ENCODE data around the gene NUP37. TPM values are rescaled to one million over a fixed set of nuclear protein-coding genes. Genes with fewer than 3 reads are reported as not detected.

The NUP37 gene
- total RNA-seq, 2 donors from 2014 or later = 16.6 to 21.4 TPM

GRCh38 chr12:102063069-102063468 is 56.8 kb downstream of the NUP37 start:
- no peaks in the 10 kb centered on the region for H3K27me3 ChIP-seq (replicated peaks; ENCODE audit: insufficient read depth)
- H3K4me3 ChIP-seq = no peak overlapping the region
- no peak overlapping the region for H3K27ac ChIP-seq
- no peaks in the 10 kb centered on the region for H3K4me1 ChIP-seq (replicated peaks)
- no peaks in the 10 kb centered on the region for H3K9me3 ChIP-seq
- DNase-seq (ENCODE audit: low spot score) = no peak
- 98% methylated on average over 3 of the region's 3 CpGs for whole genome bisulfite sequencing
- no peak for TF ChIP-seq POLR2A (IDR thresholded peaks at IDR 0.05)
- no peak for TF ChIP-seq POLR2AphosphoS5 (IDR thresholded peaks at IDR 0.05)
- TF ChIP-seq, protein P1, sequence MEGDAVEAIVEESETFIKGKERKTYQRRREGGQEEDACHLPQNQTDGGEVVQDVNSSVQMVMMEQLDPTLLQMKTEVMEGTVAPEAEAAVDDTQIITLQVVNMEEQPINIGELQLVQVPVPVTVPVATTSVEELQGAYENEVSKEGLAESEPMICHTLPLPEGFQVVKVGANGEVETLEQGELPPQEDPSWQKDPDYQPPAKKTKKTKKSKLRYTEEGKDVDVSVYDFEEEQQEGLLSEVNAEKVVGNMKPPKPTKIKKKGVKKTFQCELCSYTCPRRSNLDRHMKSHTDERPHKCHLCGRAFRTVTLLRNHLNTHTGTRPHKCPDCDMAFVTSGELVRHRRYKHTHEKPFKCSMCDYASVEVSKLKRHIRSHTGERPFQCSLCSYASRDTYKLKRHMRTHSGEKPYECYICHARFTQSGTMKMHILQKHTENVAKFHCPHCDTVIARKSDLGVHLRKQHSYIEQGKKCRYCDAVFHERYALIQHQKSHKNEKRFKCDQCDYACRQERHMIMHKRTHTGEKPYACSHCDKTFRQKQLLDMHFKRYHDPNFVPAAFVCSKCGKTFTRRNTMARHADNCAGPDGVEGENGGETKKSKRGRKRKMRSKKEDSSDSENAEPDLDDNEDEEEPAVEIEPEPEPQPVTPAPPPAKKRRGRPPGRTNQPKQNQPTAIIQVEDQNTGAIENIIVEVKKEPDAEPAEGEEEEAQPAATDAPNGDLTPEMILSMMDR (IDR thresholded peaks at IDR 0.05) = no peak
- intact Hi-C loops (cut with DNase I) = loop anchor here (5.0 kb wide), 1 partner anchor 121 kb away; no protein-coding TSS in a partner anchor
- H3K36me3 ChIP-seq = no peaks in the 10 kb centered on the region

GRCh38 chr12:102062419-102062806 is 57.5 kb downstream of the NUP37 start:
- no peaks in the 10 kb centered on the region for H3K9me3 ChIP-seq
- DNase-seq (ENCODE audit: low spot score) = no peak
- no peaks in the 10 kb centered on the region for H3K36me3 ChIP-seq
- no peaks in the 10 kb centered on the region for H3K4me1 ChIP-seq (replicated peaks)
- H3K27me3 ChIP-seq (replicated peaks; ENCODE audit: insufficient read depth) = no peaks in the 10 kb centered on the region
- TF ChIP-seq POLR2AphosphoS5 (IDR thresholded peaks at IDR 0.05) = no peak
- TF ChIP-seq, protein P1 (IDR thresholded peaks at IDR 0.05) = no peak
- TF ChIP-seq POLR2A (IDR thresholded peaks at IDR 0.05) = no peak
- H3K4me3 ChIP-seq = no peak overlapping the region
- H3K27ac ChIP-seq = no peak overlapping the region
- WGBS = 84% methylated on average over 11 of the region's 11 CpGs
- intact Hi-C loops (cut with DNase I) = loop anchor here (5.0 kb wide), 1 partner anchor 120 kb away; no protein-coding TSS in a partner anchor

DNA sequence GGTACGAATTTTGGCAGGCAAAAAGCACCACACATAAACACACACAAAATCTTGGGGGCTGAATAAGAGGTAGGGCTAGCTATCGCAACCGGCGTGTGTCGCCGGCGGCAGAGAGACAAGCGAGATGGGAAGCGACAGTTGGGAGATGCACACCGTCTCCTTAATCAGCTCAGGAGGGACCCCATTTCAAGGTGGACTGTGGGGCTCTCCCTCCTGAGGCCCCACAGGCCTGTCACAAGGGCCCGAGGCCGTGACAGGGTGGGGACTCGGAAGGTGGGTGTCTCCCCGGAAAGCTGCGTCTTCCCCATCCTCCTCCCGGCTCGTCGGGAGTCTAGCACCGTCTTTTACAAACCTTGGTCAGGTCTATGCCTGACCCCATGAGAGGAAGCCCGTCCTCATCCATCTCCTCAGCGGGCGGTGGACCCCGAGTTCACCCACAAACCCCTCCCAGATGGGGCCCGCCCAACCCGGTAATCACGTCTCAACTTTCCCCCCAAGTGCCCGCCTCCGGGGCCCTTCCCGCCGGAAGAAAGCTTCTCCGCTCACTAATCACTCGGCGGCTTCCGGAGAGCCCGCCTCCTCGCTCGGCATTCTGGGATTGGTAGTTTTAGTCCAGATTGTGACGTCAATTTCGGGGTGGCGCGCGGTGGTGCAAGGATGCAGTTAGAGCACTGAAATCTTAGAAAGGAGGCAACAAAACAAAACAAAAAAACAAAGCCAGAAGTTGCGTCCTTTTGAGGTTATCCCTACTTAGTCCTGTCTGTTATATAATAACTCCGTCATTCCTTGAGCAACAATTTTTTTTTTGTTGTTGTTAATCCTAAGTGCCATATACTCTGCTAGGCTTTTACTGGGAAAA is 58.1 kb downstream of the NUP37 start, which contains the start of gene WASHC3:
WASHC3 (minus strand) TSS at position 432 of the 859 bp plus-strand sequence; CDS start at position 403, 29 bp downstream.
- Histone ChIP-seq H3K4me1 (replicated peaks) (no peaks in the 10 kb centered on the region), H3K27me3 (replicated peaks; ENCODE audit: insufficient read depth) (no peaks in the 10 kb centered on the region), H3K36me3 (no peaks in the 10 kb centered on the region), H3K4me3 (peak within 1 kb of the TSS; percentile 67 to 92), H3K9me3 (no peaks in the 10 kb centered on the region), H3K27ac (peak within 1 kb of the TSS; percentile 93 to 97)
- 3% methylated on average over 44 of the region's 44 CpGs for WGBS
- TF ChIP-seq, protein P1 (IDR thresholded peaks at IDR 0.05) = peak in 1 of 4 experiments; percentile 22
- peak; percentile 98 for TF ChIP-seq POLR2AphosphoS5 (IDR thresholded peaks at IDR 0.05)
- TF ChIP-seq POLR2A (IDR thresholded peaks at IDR 0.05) = peak; percentile 73
- intact Hi-C loops (cut with DNase I) = loop anchor here (5.0 kb wide), 1 partner anchor 119 kb away; no protein-coding TSS in a partner anchor
- peak; percentile 94 for DNase-seq (ENCODE audit: low spot score)

GRCh38 chr12:102061096-102061559 is 58.8 kb downstream of the NUP37 start:
- Histone ChIP-seq H3K27ac (peak overlapping the region; percentile 93 to 97), H3K27me3 (replicated peaks; ENCODE audit: insufficient read depth) (no peaks in the 10 kb centered on the region)
- peak; percentile 33 for DNase-seq (ENCODE audit: low spot score)

More at GRCh38 chr12:102061096-102061559, 58.8 kb downstream of the NUP37 start:
- peak overlapping the region; percentile 67 to 92 for H3K4me3 ChIP-seq
- no peaks in the 10 kb centered on the region for H3K4me1 ChIP-seq (replicated peaks)
- WGBS = 13% methylated on average over 9 of the region's 9 CpGs
- TF ChIP-seq, protein P1 (IDR thresholded peaks at IDR 0.05) = no peak
- TF ChIP-seq POLR2AphosphoS5 (IDR thresholded peaks at IDR 0.05) (peak; percentile 24), POLR2A (IDR thresholded peaks at IDR 0.05) (no peak)
- intact Hi-C loops (cut with DNase I) = loop anchor here (5.0 kb wide), 1 partner anchor 119 kb away; no protein-coding TSS in a partner anchor
- H3K36me3 ChIP-seq = no peaks in the 10 kb centered on the region
- no peaks in the 10 kb centered on the region for H3K9me3 ChIP-seq
